CMK (cell line): ENCODE measurements around the gene WT1.
"Not testable (repeated sequence)": the region's sequence is repeated elsewhere in the genome, so short reads cannot be mapped to it uniquely, and the experiment has no call there.

Experiments used
- DNase-seq: peaks from one replicate; pipeline ENCODE4 v3.0.0-alpha.2; 2010; ENCODE audit warnings: low read depth

Gene WT1

DNA sequence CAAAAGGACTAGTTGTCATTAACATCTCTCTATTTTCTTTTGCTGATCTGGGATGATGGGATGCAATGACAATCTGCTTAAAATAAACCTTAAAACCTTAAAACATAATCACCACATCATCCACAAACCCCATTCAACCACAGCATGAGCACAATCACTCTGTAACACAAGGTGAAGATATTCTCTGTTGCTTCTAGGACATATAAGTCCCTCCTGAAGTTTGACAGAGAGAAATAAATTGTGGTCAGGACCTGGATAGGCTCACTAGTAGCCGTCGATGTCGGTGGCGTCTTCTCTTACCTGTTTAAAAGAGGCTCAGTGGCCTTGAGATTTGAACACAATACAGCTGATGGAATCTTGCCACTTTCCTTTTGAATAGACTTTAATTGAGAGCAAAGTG, 47.9 kb downstream of the WT1 start:
- no peak for DNase-seq

DNA sequence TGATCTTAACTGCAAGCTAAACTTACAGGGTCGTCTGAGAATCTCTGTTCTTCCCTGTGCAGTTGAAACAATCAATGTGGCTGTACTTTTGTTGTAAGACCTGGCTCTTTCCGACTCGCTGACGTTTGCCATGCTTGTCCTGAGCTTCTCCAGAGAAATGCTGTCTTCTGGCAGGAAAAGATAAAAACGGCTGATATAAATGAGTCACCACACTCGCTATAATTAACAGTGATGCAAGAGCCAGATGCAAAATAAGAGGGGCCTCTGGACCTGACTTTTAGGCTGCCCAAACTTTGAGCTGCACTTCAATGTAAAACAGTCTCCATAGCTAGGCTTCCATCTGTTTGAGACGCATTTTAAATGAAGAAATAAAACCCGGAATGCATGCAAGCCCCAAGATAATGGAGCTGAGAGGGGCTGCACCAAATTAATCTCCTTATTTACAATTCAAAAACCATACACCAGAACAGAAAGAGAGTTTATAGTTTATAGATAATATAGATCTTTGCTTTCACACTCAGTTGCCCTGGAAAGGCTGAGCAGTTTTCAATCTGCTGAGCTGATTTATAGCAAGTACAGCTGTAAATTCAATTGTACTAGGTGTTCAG, 48.5 kb downstream of the WT1 start:
- no peak for DNase-seq

DNA sequence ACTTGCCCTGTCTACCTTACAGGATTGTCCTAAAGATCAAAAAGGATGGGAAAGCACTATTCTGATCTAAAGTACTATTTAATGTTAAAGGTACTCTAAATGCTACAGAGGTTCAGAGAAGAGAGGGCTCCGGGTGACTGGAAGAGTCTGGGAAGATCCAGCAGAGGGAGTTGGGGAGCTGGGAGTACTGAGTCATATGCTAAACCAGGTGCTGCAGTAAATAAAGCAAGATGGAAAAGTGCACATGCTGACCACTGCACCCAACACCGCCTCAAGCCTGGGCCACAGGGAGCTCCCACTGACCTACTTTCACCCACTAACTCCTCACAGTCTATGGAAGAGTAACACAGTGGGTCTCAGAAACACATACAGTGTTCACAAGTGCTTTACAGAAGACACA, 49.3 kb downstream of the WT1 start:
- DNase-seq = no peak

DNA sequence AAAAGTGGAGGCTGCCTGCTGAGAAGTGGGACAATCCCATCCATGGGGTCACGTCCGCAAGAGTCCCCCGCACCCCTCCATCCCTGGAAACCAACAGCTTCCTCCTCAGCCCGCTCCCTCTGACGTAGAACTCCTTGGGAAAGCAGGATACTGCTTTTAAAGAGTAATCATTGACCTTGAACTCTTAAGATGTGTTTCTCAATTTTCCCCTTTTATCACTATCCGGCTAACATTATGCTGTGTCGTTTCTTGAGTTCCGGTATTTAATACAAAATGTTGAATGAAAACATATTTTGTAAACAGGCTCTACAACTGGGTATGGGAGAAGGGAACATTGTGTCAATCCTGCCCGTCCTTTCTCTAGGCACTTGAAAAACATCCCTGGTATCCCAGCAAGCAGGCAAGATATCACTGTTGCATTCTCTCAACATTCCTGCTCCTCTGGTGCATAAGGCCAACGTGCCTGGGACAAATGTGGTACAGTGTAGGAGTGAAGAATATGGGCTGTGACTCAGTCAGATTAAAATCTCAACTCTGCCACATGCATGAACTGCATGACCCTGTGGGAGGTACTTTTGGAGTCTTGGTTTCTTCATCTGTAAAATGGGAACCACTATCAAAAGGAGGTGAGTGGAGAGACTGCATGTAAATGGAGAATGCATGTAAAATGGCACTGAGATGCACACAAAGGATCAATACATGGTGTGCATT, 52.8 kb downstream of the WT1 start:
- no peak for DNase-seq

DNA sequence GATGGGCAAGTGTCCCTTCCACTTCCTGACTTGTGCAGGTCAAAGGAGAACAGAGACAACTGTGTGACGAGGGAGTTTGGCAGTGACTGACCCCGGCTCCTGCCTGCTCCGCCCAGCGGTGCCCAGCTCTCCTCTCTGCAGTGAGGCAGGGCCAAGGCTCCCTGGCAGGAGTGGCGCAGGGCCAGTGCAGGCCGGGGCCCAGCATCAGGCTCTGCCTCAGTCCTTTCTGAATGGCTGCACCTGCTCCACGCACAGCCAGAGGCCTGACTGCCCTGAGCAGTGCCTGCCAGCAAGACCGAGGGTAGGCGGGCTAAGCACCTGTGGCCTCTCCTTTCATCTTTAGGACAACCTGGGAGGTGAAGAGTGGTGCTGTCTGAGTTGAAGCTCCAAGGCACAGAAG, 54.2 kb downstream of the WT1 start:
- no peak for DNase-seq

DNA sequence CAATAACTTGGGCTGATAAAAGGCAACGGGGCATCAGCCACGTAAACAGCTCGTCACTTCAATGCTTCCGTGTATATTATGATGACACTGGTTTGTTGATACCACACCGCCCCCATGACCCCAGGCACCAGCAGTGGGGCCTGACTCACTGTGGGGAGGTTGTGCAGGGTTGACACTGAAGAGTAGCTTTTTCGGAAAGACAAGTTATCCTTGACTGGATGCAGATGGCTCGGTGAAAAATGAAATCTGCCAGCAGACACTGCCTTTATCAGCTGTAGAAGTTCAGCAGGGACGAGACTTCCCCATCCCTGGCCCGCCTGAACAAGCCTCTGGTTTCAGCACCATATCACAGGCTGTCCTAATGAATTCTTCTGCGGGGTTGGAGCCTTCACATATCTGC, 55.6 kb downstream of the WT1 start:
- DNase-seq = no peak

DNA sequence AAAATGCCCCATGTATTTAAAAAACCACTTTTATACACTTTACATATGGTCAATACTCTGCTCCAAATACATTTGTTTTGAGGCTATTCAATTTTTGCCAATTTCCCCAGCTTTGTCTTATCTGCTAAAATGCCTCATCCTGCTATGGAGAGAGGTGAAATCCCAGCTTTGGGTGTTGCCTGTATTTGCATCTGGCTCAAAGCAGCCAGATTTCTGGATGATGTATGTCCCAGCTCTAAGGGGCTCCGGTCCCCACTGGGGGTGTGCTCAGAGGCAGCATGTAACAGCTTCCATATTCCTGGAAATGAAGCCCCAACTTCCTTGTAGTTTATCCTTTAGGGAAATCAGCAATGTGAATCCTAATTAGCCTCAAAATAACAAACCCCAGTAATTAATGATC, 59.5 kb downstream of the WT1 start:
- DNase-seq = no peak

DNA sequence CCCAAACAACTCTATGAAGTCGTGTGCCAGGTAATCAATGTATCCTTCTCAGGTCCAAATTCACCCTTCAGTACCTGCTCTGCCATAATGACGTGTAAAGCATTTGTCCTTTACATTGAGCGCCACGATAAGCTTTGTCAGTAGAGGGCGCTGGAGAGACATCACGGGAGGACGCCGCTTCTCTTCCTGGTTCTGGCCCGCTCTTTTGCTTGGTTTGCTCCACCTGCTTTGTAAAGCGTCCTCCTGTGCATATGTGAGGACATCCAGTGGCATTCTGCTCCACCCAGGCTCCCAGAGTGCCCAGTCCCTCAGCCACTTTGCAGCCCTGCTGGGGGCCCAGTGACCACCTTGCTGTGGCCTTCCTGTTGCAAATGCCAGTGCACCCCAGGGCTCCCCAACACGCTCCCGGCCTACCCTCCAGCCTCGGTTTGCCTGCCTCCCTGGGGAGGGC, 61.1 kb downstream of the WT1 start:
- peak; percentile 36 for DNase-seq

DNA sequence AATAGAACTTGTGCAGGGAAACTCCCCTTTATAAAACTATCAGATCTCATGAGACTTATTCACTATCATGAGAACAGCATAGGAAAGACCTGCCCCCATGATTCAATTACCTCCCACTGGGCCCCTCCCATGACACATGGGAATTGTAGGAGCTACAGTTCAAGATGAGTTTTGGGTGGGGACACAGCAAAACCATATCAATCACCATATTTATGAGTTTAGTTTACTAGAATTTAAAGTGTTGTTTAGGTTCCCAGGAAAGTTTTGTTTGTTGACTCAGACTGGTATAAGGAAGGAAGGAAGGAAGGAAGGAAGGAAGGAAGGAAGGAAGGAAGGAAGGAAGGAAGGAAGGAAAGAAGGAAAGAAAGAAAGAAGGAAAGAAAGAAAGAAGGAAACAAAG, 65.4 kb downstream of the WT1 start:
- DNase-seq = not testable (repeated sequence)

DNA sequence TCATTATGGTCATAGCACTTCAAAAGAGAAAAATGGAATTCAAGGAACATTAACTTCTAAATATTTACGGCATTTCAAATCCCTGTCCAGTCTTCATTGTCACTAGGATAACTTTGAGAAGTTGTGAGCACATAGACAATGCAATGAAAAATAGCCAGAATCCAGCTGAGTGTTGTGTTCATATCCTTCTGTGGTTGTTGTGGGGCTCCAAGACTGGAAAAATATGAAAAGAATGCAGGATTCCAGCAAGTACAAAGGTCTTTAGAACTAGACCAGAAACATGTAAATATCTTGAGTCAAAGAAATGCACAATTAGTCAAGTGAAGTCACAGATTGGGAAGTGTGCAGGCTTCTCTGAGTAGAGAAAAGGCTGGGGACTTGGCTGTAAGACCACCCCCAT, 68.7 kb downstream of the WT1 start:
- DNase-seq = no peak

DNA sequence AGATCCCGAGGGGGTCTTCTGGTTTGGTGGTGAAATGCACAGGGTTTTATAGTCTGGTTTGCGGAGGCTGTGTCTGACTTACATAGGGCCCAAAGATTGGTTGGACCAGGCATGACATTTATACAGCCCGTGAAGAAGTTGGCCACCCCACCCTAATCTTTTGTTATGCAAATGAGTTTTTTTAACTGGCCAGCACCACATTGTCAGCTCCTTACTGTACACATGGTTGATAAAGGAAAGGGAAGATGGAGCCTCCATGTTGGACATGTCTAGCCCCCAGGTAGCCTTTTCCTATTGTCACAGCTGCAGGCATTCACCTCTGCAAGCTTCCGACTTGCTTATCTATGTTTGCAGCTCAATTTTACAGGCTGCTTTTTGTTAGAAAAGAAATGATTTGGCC, 70.1 kb downstream of the WT1 start:
- DNase-seq = no peak

DNA sequence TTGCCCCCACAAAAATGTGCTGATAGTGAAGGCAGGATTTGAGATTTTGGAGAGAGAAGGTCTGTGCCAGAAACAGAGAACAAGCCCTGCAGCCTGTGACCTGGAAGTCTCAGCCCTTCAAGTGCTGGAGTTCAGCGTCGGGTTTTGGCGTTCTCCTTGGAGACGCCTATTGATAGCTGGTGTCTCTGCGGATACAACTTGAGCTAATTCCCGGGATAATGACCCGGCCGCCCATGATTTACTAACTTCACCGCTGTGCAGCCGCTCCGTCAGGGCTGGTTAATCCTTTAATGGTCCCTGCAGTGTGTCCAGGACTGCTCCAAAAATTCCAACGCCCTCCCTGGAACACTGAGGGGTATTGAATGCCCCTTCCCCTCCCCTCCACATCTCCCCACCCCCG, 76.6 kb downstream of the WT1 start:
- DNase-seq = no peak

DNA sequence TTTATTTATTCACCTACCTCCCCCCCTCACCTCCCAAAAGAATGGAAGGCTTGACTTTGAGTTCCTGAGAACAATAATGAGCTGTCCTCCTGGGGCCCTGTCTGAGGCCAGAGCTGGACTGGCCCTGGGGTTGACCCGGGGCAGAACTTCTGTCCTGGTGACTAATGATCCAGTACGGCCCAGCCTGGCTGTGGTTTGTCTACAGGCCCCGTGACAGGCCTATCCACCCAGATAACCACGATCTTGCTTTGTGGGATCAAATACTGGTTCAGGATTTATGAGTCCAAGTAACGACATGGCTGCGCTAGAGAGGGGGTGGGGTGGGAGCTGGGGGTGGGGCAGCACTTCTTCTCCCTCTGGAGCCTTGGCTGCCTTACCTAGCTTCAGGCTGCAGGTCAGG, 81.5 kb downstream of the WT1 start:
- no peak for DNase-seq

DNA sequence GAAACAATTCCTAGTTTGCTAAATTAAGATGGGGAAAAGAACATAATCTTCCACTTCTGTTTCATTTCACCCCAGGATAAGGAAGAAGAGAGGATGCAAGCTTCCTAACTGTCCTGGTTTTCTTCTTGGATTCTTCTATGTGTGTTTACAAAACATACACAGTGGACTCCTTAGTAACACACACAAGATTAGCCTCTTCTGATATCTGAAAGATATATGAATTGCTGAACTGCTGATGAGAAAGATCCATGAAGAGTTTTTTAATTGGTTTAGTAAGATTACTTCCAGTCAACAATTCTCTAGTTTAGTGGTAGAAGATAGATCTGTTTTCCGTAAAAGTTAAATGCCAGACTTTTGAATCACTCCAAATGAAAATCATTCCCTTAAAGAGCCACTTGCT, 86.8 kb downstream of the WT1 start:
- no peak for DNase-seq

DNA sequence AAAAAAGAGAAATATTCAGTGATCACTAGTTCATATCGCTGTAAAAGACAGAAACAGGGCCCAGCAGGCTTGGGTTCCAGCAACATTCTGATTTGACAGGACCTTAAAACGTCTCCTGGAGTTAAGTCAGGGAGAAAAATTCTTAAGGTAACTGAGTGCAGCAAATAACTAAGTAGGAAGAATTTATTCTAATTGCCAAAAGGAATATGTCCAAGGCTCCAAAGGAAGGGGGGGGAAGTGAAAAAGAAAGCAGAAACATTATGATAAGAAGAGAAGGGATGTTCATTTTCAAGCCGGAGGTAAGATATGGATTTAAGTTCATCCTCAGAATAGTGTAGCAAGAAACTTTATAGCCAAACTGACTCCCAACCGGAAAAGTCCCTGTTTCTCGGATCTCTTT, 90.4 kb downstream of the WT1 start:
- no peak for DNase-seq

DNA sequence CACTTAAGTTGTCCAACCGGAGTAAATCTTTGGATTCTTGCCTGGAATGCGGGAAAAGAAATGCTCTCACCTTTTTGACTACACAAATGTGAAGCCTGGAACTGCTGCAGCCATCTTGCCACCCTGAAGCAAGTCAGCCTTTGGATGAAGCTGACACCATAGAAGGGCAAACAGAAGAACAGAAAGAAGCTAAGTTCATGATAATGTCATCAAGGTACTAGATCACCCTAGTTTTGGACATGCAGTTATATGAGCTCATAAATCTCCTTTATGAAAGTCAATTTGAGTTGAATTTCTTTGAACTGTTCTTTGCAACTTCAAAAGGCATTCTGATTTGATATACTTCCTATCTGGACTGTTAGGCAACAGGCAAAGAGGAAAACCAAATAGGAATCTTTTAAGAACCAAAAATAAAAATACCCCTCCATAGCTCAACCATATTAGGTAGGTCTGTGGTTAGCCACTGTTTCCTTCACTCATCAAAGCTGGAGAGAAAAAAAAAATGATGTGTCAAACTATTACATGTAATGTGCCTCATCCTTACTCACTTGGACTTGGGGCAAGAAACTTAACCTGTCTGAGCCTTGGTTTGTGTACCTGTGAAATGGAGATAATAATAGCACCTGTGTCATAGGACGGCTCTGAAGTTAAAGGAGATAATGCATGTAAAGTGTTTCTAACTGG, 91.9 kb downstream of the WT1 start:
- no peak for DNase-seq

DNA sequence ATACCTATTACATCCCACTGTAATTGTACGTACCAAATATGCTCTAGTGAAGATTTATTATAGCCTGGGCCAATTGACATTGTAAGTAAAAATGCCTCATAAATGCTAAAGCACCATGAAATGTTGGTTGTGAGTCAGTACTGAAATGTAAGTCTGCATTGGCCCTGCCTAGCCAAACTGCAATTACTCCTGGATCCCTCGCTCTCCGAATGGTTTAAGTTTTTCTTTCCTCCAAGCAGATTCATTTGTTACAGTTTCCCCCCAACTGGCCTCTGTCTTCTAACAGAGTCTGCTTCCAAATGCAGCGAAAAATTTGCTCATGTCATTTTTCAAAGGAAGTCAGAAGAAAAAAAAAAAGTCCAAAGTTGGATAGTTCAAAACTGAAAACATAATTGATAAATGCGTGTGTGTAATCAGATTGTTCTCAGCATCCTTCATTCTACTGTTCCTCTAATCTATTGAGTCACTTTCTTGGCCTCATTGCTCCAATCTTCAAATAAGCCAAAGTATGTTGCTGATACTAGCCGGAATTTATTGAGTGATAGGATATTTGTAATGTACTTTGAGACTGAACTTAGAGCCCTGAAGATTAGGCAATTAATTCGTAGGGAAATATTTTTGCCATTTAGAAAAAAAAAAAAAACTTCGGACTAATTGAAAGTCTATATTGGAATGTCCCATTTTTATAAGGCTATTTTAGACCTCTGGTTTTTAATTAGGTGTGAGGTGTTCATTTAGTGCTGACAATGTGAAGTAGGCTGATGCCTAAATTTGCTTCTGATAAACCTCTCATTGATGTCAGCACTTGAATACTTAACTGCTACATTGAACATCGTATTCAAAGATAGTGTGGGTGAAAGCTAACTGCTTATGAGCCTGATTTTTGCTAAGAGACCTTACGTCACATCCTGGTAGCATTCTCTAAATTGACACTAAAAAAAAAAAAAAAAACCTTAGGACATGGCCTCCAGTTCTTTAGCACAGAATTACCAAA, 93.4 kb downstream of the WT1 start:
- DNase-seq = no peak

DNA sequence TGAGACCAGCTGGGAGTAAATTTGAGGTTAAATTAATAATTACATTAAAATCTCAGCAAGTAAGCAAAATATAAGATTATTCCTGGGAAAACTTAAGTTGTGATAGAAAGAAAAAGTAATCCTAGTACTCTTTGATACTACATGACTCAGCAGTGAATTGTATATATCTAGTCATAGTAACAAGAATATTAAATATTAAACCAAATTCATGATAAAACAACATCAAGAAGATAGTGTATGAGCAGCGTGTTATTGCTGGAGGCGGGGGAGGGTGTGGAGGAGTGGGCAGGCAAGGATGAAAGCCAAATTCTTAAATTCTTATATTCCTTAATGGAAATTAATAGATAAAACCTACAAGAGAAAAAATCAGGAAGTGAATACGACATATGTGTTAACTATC, 95.2 kb downstream of the WT1 start:
- DNase-seq = no peak
